ENCODE results near the gene ATP8A2. TPM values are rescaled to one million over a fixed set of nuclear protein-coding genes. Genes with fewer than 3 reads are reported as not detected.

The ATP8A2 gene
- total RNA-seq, 1 donor from 2014 or later: 1.9 TPM

GRCh38 chr13:25869941-25870340 is 498.2 kb downstream of the ATP8A2 start:
- H3K36me3 Mint-ChIP-seq (ENCODE audit: low read depth): no peaks in the 10 kb centered on the region
- no peaks in the 10 kb centered on the region for H3K9me3 Mint-ChIP-seq (ENCODE audit: low read depth)
- TF ChIP-seq CTCF (IDR thresholded peaks at IDR 0.05): no peak
- no peak overlapping the region for H3K27ac Mint-ChIP-seq (ENCODE audit: unreplicated experiment)
- peaks cover 11% of the 10 kb centered on the region for H3K4me1 Mint-ChIP-seq (ENCODE audit: low read depth)
- H3K4me3 Mint-ChIP-seq (ENCODE audit: unreplicated experiment): no peak overlapping the region
- no peaks in the 10 kb centered on the region for H3K27me3 Mint-ChIP-seq (ENCODE audit: low read depth)
- DNase-seq (ENCODE audit: low spot score): no peak

DNA sequence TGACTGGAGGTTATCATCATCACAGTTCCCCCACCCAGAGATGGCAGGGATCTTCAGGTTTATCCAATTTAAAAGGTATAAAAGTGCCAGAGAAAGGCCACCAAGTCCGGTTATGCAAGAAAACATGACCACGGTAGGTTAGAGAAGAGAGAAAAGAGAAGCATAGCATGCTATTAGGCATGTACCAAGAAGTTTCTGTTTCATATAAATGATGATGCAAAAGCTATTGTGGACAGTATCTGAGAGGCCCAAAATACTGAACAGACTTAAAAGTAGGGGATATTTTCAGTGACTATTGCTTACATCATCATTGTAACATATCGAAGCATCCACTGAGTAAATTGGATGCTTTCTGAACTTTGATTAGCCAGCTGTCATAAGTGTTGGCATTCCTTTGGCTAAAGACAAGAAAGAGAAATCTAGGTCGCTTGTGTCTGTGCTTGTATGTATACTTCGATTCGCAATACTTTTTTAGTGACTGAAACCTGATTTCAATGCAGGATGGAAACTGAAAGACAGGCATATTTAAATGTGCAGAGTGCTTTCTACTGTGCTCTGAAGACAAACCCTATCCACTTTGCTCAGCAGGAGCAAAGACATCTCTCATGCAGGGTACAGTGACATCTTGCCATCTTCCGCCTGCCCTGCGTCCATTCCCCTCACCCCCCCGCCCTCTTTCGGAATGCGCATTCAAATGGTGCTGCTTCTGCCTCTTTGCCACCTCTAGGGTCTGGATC is 499.8 kb downstream of the ATP8A2 start:
- TF ChIP-seq CTCF (IDR thresholded peaks at IDR 0.05): no peak
- H3K27me3 Mint-ChIP-seq (ENCODE audit: low read depth): no peaks in the 10 kb centered on the region
- no peak for DNase-seq (ENCODE audit: low spot score)
- no peak overlapping the region for H3K27ac Mint-ChIP-seq (ENCODE audit: unreplicated experiment)
- peaks cover 7% of the 10 kb centered on the region for H3K4me1 Mint-ChIP-seq (ENCODE audit: low read depth)
- no peaks in the 10 kb centered on the region for H3K9me3 Mint-ChIP-seq (ENCODE audit: low read depth)
- H3K4me3 Mint-ChIP-seq (ENCODE audit: unreplicated experiment): no peak overlapping the region
- H3K36me3 Mint-ChIP-seq (ENCODE audit: low read depth): no peaks in the 10 kb centered on the region

DNA sequence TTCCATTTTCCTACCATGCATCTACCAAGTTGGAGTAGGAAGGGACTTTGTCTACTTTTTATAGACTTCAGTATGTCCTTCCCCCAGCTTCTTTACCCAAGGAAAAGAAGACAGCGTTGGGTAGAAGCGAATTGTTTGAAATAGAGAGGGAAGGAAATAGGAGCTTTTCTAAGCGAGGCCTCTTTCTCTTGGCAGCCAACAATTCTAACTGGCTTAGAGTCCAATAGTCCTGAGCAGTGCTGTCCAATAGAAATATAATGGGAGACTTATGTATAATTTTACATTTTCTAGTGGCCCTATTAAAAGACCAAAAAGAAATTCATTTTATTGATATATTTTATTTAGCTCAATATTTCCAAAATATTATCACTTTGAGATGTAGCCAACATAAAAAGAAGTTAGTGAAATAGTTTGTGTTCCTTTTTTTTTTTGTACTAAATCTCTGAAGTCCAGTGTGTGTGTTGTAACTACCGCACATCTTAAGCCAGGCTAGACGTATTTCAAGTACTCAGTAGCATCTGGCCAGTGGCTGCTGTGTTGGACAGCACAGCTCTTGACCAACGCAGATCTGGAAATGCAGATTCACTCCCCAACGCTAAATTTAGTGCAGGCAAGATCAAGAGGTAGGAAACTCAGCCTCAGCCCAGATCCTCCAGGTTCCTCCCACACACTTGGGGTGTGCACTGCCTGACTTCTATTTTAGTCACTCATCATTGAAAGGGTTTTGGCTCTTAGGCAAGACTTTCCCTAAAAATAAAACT is 500.9 kb downstream of the ATP8A2 start:
- DNase-seq (ENCODE audit: low spot score): no peak
- Mint-ChIP-seq H3K4me3 (ENCODE audit: unreplicated experiment) (no peak overlapping the region), H3K36me3 (ENCODE audit: low read depth) (no peaks in the 10 kb centered on the region), H3K27me3 (ENCODE audit: low read depth) (no peaks in the 10 kb centered on the region), H3K27ac (ENCODE audit: unreplicated experiment) (no peak overlapping the region), H3K9me3 (ENCODE audit: low read depth) (no peaks in the 10 kb centered on the region), H3K4me1 (ENCODE audit: low read depth) (peaks cover 7% of the 10 kb centered on the region)
- no peak for TF ChIP-seq CTCF (IDR thresholded peaks at IDR 0.05)

DNA sequence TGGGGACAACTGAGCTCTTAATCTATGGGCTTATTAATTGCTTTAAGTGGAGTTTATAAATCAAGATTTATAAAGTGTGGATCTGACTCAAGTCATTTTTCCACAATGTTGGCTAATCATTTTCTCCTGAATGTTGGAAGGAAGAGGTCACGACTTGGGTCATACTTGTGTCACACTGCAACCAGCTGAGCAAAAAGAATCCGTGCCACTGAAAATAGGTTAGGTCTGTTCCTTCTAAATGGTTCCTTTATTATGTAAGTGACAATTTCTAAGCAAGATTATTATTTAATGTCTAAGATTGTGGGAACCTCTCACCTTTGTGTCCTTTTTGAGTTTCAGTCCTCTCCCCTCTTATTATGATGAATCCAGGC is 501.5 kb downstream of the ATP8A2 start:
- no peak overlapping the region for H3K4me3 Mint-ChIP-seq (ENCODE audit: unreplicated experiment)
- H3K4me1 Mint-ChIP-seq (ENCODE audit: low read depth): peaks cover 7% of the 10 kb centered on the region
- TF ChIP-seq CTCF (IDR thresholded peaks at IDR 0.05): no peak
- no peak overlapping the region for H3K27ac Mint-ChIP-seq (ENCODE audit: unreplicated experiment)
- DNase-seq (ENCODE audit: low spot score): no peak
- no peaks in the 10 kb centered on the region for H3K9me3 Mint-ChIP-seq (ENCODE audit: low read depth)
- H3K27me3 Mint-ChIP-seq (ENCODE audit: low read depth): no peaks in the 10 kb centered on the region
- no peaks in the 10 kb centered on the region for H3K36me3 Mint-ChIP-seq (ENCODE audit: low read depth)

DNA sequence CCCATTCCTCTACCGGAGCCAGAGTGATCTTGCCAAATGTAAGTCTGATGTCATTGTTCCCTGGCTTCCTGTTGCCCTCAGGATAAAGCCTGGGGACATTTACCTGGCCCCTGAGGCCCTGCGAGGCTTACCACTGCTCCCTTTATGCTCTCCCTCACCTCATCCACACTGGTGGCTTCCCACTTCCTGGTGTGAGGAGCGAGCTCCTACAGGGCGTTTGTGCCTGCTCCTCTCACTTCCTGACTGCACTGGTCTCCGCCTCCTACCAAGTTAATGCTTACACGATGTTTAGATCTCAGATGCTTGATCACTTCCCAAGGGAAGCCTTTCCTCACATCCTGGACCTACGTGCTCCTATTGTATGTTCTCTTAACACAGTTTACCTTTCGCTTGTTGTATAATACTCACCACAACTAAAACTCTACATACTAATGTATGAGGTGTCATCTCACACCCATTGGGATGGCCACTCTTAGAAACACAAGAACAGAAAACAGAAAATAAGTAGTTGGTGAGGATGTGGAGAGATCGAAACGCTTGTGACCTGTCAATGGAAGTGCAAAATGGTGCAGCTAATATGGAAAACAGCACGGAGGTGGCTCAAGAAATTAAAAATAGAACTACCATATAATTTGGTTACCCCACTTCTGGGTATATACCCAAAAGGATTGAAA is 502.4 kb downstream of the ATP8A2 start:
- no peaks in the 10 kb centered on the region for H3K36me3 Mint-ChIP-seq (ENCODE audit: low read depth)
- peaks cover 7% of the 10 kb centered on the region for H3K4me1 Mint-ChIP-seq (ENCODE audit: low read depth)
- H3K27me3 Mint-ChIP-seq (ENCODE audit: low read depth): no peaks in the 10 kb centered on the region
- no peak for TF ChIP-seq CTCF (IDR thresholded peaks at IDR 0.05)
- DNase-seq (ENCODE audit: low spot score): no peak
- no peak overlapping the region for H3K4me3 Mint-ChIP-seq (ENCODE audit: unreplicated experiment)
- H3K9me3 Mint-ChIP-seq (ENCODE audit: low read depth): no peaks in the 10 kb centered on the region
- no peak overlapping the region for H3K27ac Mint-ChIP-seq (ENCODE audit: unreplicated experiment)

All from chondrocyte (in vitro differentiated cells).